Measurements from ENCODE around the gene CALR3. TPM values are rescaled to one million over a fixed set of nuclear protein-coding genes. Genes with fewer than 3 reads are reported as not detected.

The CALR3 gene
- total and polyA plus RNA-seq, 2 of the 13 experiments (the other 11 are each of a cell fraction or from before 2014, with no cell fraction given) = not detected

- TF ChIP-seq, protein P1, sequence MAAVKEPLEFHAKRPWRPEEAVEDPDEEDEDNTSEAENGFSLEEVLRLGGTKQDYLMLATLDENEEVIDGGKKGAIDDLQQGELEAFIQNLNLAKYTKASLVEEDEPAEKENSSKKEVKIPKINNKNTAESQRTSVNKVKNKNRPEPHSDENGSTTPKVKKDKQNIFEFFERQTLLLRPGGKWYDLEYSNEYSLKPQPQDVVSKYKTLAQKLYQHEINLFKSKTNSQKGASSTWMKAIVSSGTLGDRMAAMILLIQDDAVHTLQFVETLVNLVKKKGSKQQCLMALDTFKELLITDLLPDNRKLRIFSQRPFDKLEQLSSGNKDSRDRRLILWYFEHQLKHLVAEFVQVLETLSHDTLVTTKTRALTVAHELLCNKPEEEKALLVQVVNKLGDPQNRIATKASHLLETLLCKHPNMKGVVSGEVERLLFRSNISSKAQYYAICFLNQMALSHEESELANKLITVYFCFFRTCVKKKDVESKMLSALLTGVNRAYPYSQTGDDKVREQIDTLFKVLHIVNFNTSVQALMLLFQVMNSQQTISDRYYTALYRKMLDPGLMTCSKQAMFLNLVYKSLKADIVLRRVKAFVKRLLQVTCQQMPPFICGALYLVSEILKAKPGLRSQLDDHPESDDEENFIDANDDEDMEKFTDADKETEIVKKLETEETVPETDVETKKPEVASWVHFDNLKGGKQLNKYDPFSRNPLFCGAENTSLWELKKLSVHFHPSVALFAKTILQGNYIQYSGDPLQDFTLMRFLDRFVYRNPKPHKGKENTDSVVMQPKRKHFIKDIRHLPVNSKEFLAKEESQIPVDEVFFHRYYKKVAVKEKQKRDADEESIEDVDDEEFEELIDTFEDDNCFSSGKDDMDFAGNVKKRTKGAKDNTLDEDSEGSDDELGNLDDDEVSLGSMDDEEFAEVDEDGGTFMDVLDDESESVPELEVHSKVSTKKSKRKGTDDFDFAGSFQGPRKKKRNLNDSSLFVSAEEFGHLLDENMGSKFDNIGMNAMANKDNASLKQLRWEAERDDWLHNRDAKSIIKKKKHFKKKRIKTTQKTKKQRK (IDR thresholded peaks at IDR 0.05; ENCODE audit: low read length) = no peak
- peak; percentile 99 for TF ChIP-seq GABPB1 (CRISPR knock-in tag; IDR thresholded peaks at IDR 0.05)
- TF ChIP-seq MATR3 (CRISPR knock-in tag; IDR thresholded peaks at IDR 0.05) = no peak
- peak; percentile 41; the same call in 1 of the 2 replicates for TF ChIP-seq ISL2 (CRISPR knock-in tag; IDR thresholded peaks at IDR 0.05)
- TF ChIP-seq CREM (IDR thresholded peaks at IDR 0.05) = peak; percentile 100
- TF ChIP-seq CREM (CRISPR knock-in tag; IDR thresholded peaks at IDR 0.05) = no peak
- peak; percentile 97 for TF ChIP-seq GMEB1 (CRISPR knock-in tag; IDR thresholded peaks at IDR 0.05; ENCODE audit: borderline replicate concordance)
- TF ChIP-seq KLF13 (CRISPR knock-in tag; IDR thresholded peaks at IDR 0.05) = peak; percentile 48; the same call in 1 of the 2 replicates
- no peak for TF ChIP-seq PRDM15 (CRISPR knock-in tag; IDR thresholded peaks at IDR 0.05)
- TF ChIP-seq ZBTB42 (CRISPR knock-in tag; IDR thresholded peaks at IDR 0.05) = no peak
- peak; percentile 5; the same call in 1 of the 2 replicates for TF ChIP-seq HNF4G (IDR thresholded peaks at IDR 0.05; ENCODE audit: borderline replicate concordance, low read depth, low read length)
- peak; percentile 45 for TF ChIP-seq HNF4G (CRISPR knock-in tag; IDR thresholded peaks at IDR 0.05; ENCODE audit: borderline replicate concordance, low read depth)
- no peak for TF ChIP-seq SRY (CRISPR knock-in tag; IDR thresholded peaks at IDR 0.05)
- TF ChIP-seq, protein P2, sequence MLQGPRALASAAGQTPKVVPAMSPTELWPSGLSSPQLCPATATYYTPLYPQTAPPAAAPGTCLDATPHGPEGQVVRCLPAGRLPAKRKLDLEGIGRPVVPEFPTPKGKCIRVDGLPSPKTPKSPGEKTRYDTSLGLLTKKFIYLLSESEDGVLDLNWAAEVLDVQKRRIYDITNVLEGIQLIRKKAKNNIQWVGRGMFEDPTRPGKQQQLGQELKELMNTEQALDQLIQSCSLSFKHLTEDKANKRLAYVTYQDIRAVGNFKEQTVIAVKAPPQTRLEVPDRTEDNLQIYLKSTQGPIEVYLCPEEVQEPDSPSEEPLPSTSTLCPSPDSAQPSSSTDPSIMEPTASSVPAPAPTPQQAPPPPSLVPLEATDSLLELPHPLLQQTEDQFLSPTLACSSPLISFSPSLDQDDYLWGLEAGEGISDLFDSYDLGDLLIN (CRISPR knock-in tag; IDR thresholded peaks at IDR 0.05; ENCODE audit: borderline replicate concordance) = peak; percentile 82; the same call in 1 of the 2 replicates
- TF ChIP-seq GPBP1L1 (CRISPR knock-in tag; IDR thresholded peaks at IDR 0.05) = no peak
- TF ChIP-seq SMARCE1 (IDR thresholded peaks at IDR 0.05; ENCODE audit: borderline replicate concordance) = no peak
- no peak for TF ChIP-seq U2AF1 (optimal IDR thresholded peaks at IDR 0.05; ENCODE audit: low read depth, low read length)
- TF ChIP-seq SCMH1 (CRISPR knock-in tag; IDR thresholded peaks at IDR 0.05; ENCODE audit: borderline replicate concordance) = no peak
- no peak; the same call in 1 of the 2 replicates for TF ChIP-seq ZNF430 (CRISPR knock-in tag; IDR thresholded peaks at IDR 0.05)
Observed at GRCh38 chr19:16495982-16496612, at the start of gene CALR3, which contains the start of gene C19orf44 (continued).
